ENCODE measurements around the gene CEPT1. TPM values are rescaled to one million over a fixed set of nuclear protein-coding genes. Genes with fewer than 3 reads are reported as not detected.

The CEPT1 gene
- total and polyA plus RNA-seq, 9 of the 15 experiments (the other 6 are each of a cell fraction or from before 2014, with no cell fraction given), result 24.4 to 72.6 (median 42.4) TPM

DNA sequence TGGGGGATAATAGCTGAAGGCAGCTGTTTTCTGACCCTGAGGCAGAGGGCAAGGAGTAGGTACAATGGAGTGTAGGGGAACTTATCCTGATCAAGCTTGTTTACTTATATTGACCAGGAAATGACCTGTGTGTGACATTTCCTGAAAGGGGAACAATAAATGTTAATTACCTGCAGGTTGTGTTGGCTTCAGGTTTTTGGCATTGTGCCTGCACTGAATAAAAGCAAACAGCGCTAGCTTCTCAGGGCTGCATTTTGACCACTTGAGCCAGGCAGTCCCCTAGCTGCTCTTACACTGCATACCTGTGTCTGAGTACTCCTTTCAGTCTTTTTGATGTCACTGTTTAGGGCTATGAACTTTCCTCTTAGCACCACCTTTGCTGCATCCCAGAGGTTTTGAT, 40.7 kb upstream of the CEPT1 start (continued):
- TF ChIP-seq THAP7 (CRISPR knock-in tag; IDR thresholded peaks at IDR 0.05) (no peak), HSF4 (CRISPR knock-in tag; IDR thresholded peaks at IDR 0.05; ENCODE audit: borderline replicate concordance) (no peak), TCF7 (IDR thresholded peaks at IDR 0.05; ENCODE audit: borderline replicate concordance) (no peak), RNF2 (IDR thresholded peaks at IDR 0.05) (no peak), NFE2 (IDR thresholded peaks at IDR 0.05; ENCODE audit: low read depth) (no peak), CC2D1A (IDR thresholded peaks at IDR 0.05) (peak; percentile 41; the same call in 1 of the 2 replicates), KDM5B (IDR thresholded peaks at IDR 0.05; ENCODE audit: insufficient replicate concordance, low read depth, low read length) (no peak), HDAC2 (IDR thresholded peaks at IDR 0.05) (no peak), PTTG1 (tag; IDR thresholded peaks at IDR 0.05; ENCODE audit: low read depth) (no peak), KHSRP (IDR thresholded peaks at IDR 0.05) (no peak), SAFB2 (IDR thresholded peaks at IDR 0.05; ENCODE audit: borderline replicate concordance, low read depth, low read length, severe bottlenecking) (no peak), MYNN (IDR thresholded peaks at IDR 0.05) (no peak), MYNN (CRISPR knock-in tag; IDR thresholded peaks at IDR 0.05) (no peak), UBTF (IDR thresholded peaks at IDR 0.05; ENCODE audit: borderline replicate concordance in 1 of 2, low read depth in 2 of 2, low read length in 2 of 2) (no peak), BCL6 (CRISPR knock-in tag; IDR thresholded peaks at IDR 0.05) (no peak), ZNF668 (CRISPR knock-in tag; IDR thresholded peaks at IDR 0.05) (no peak), ID3 (CRISPR knock-in tag; IDR thresholded peaks at IDR 0.05) (no peak), ID3 (tag; IDR thresholded peaks at IDR 0.05) (no peak), SRSF7 (optimal IDR thresholded peaks at IDR 0.05; ENCODE audit: low read depth, low read length) (no peak), POLR2H (tag; IDR thresholded peaks at IDR 0.05; ENCODE audit: low read depth) (no peak)
- TF ChIP-seq, protein P1, sequence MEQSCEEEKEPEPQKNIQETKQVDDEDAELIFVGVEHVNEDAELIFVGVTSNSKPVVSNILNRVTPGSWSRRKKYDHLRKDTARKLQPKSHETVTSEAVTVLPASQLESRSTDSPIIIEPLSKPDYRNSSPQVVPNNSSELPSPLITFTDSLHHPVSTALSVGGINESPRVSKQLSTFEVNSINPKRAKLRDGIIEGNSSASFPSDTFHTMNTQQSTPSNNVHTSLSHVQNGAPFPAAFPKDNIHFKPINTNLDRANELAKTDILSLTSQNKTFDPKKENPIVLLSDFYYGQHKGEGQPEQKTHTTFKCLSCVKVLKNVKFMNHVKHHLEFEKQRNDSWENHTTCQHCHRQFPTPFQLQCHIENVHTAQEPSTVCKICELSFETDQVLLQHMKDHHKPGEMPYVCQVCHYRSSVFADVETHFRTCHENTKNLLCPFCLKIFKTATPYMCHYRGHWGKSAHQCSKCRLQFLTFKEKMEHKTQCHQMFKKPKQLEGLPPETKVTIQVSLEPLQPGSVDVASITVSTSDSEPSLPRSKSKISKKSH (CRISPR knock-in tag; IDR thresholded peaks at IDR 0.05), result no peak
- TF ChIP-seq, protein P2, sequence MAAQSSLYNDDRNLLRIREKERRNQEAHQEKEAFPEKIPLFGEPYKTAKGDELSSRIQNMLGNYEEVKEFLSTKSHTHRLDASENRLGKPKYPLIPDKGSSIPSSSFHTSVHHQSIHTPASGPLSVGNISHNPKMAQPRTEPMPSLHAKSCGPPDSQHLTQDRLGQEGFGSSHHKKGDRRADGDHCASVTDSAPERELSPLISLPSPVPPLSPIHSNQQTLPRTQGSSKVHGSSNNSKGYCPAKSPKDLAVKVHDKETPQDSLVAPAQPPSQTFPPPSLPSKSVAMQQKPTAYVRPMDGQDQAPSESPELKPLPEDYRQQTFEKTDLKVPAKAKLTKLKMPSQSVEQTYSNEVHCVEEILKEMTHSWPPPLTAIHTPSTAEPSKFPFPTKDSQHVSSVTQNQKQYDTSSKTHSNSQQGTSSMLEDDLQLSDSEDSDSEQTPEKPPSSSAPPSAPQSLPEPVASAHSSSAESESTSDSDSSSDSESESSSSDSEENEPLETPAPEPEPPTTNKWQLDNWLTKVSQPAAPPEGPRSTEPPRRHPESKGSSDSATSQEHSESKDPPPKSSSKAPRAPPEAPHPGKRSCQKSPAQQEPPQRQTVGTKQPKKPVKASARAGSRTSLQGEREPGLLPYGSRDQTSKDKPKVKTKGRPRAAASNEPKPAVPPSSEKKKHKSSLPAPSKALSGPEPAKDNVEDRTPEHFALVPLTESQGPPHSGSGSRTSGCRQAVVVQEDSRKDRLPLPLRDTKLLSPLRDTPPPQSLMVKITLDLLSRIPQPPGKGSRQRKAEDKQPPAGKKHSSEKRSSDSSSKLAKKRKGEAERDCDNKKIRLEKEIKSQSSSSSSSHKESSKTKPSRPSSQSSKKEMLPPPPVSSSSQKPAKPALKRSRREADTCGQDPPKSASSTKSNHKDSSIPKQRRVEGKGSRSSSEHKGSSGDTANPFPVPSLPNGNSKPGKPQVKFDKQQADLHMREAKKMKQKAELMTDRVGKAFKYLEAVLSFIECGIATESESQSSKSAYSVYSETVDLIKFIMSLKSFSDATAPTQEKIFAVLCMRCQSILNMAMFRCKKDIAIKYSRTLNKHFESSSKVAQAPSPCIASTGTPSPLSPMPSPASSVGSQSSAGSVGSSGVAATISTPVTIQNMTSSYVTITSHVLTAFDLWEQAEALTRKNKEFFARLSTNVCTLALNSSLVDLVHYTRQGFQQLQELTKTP (IDR thresholded peaks at IDR 0.05; ENCODE audit: low read depth in 1 of 2, partially characterized antibody in 2 of 2), result no peak

Measured in K562 (cell line).